ENCODE results near the gene ENOX1.

ENOX1 gene

DNA sequence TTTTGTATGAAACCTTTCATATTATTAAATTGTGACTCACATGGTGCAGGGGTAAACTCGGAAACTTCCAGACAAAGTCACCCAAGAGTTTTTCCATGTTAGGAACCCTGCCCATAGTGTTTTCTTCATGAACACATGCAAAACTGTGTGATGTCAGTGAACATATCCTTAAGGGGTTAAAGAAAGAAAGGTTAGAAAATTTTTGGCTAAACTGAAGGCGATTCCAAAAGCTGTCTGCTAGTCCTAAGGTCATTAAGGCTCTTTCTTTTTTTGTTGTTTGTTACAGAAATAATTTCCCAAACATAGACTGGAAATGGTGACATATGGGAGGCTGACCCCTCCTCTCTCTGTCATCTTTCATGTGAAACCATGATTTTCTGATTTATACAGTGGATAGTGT lies 491.5 kb downstream of the ENOX1 start:
- ChIA-PET CTCF (interaction anchor here (0.6 kb wide), 2 partner anchors 62 to 242 kb away, joined by 3 read pairs; no protein-coding TSS in a partner anchor), POLR2A (no interaction called here)
- Histone ChIP-seq H3K9me3 (ENCODE audit: control insufficient read depth, insufficient read depth, low read depth, low read length) (no peaks in the 10 kb centered on the region), H3K36me3 (ENCODE audit: control insufficient read depth in 2 of 2, insufficient read depth in 1 of 2, low read length in 2 of 2) (no peaks in the 10 kb centered on the region), H3K4me3 (ENCODE audit: low read depth, low read length) (no peak overlapping the region), H3K27ac (ENCODE audit: extremely low read depth, low read depth, low read length) (no peak overlapping the region), H3K4me1 (ENCODE audit: control insufficient read depth, insufficient read depth, low read length) (0 out of 2 replicates have a peak, but pooled peaks cover 6% of the 10 kb centered on the region)
- TF ChIP-seq ZNF433 (tag by site-specific recombination; IDR thresholded peaks at IDR 0.05; ENCODE audit: low read depth) = no peak
- TF ChIP-seq, protein P1, sequence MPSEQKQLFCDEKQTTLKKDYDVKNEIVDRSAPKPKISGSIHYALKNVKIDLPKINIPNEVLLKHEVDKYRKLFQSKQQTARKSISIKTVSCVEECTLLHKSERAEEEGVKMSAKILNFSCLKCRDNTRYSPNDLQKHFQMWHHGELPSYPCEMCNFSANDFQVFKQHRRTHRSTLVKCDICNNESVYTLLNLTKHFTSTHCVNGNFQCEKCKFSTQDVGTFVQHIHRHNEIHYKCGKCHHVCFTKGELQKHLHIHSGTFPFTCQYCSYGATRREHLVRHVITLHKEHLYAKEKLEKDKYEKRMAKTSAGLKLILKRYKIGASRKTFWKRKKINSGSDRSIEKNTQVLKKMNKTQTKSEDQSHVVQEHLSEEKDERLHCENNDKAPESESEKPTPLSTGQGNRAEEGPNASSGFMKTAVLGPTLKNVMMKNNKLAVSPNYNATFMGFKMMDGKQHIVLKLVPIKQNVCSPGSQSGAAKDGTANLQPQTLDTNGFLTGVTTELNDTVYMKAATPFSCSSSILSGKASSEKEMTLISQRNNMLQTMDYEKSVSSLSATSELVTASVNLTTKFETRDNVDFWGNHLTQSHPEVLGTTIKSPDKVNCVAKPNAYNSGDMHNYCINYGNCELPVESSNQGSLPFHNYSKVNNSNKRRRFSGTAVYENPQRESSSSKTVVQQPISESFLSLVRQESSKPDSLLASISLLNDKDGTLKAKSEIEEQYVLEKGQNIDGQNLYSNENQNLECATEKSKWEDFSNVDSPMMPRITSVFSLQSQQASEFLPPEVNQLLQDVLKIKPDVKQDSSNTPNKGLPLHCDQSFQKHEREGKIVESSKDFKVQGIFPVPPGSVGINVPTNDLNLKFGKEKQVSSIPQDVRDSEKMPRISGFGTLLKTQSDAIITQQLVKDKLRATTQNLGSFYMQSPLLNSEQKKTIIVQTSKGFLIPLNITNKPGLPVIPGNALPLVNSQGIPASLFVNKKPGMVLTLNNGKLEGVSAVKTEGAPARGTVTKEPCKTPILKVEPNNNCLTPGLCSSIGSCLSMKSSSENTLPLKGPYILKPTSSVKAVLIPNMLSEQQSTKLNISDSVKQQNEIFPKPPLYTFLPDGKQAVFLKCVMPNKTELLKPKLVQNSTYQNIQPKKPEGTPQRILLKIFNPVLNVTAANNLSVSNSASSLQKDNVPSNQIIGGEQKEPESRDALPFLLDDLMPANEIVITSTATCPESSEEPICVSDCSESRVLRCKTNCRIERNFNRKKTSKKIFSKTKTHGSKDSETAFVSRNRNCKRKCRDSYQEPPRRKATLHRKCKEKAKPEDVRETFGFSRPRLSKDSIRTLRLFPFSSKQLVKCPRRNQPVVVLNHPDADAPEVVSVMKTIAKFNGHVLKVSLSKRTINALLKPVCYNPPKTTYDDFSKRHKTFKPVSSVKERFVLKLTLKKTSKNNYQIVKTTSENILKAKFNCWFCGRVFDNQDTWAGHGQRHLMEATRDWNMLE (tag by site-specific recombination; conservative IDR thresholded peaks at IDR 0.05; ENCODE audit: low read depth) = no peak
- TF ChIP-seq ZNF791 (tag by site-specific recombination; IDR thresholded peaks at IDR 0.05) = no peak
- no peak for TF ChIP-seq ZNF146 (tag by site-specific recombination; IDR thresholded peaks at IDR 0.05)

DNA sequence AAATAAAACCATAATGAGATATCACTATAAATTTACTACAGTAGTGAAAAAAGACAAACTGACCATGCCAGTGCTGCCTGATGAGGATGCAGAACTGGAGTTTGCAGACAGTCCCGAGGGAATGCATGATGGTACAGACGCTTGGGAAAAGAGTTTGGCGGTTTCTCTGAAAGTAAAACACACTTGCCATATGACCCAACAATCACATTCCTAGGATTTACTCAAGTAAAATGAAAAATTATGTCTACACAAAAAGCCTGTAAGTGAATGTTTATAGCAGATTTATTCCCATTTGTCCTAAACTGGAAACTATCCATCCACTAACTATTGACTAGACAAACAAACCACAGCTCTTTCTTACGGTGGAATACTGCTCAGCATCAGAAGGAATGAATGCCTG lies 492.4 kb downstream of the ENOX1 start:
- POLR2A ChIA-PET = no interaction called here
- TF ChIP-seq SP7 (tag by site-specific recombination; IDR thresholded peaks at IDR 0.05) = no peak
- TF ChIP-seq MYNN (tag by site-specific recombination; IDR thresholded peaks at IDR 0.05; ENCODE audit: borderline replicate concordance) = no peak
- TF ChIP-seq ZBTB20 (tag by site-specific recombination; IDR thresholded peaks at IDR 0.05) = no peak
- TF ChIP-seq ZNF274 (IDR thresholded peaks at IDR 0.05; ENCODE audit: low read length) = no peak
- TF ChIP-seq ZNF274 (tag by site-specific recombination; IDR thresholded peaks at IDR 0.05; ENCODE audit: borderline replicate concordance) = no peak
- TF ChIP-seq ZNF433 (tag by site-specific recombination; IDR thresholded peaks at IDR 0.05; ENCODE audit: low read depth) = no peak
- no peak for TF ChIP-seq SCRT1 (tag by site-specific recombination; IDR thresholded peaks at IDR 0.05; ENCODE audit: borderline replicate concordance)
- TF ChIP-seq ZNF354C (tag by site-specific recombination; IDR thresholded peaks at IDR 0.05; ENCODE audit: borderline replicate concordance, low read depth) = no peak
- no peak for TF ChIP-seq ZNF138 (tag by site-specific recombination; IDR thresholded peaks at IDR 0.05; ENCODE audit: borderline replicate concordance)
- TF ChIP-seq ZNF843 (tag by site-specific recombination; IDR thresholded peaks at IDR 0.05) = no peak
- TF ChIP-seq GFI1B (tag by site-specific recombination; IDR thresholded peaks at IDR 0.05) = no peak
- Histone ChIP-seq H3K9me3 (ENCODE audit: control insufficient read depth, insufficient read depth, low read depth, low read length) (no peaks in the 10 kb centered on the region), H3K27ac (ENCODE audit: extremely low read depth, low read depth, low read length) (no peak overlapping the region), H3K4me3 (ENCODE audit: low read depth, low read length) (no peak overlapping the region), H3K36me3 (ENCODE audit: control insufficient read depth in 2 of 2, insufficient read depth in 1 of 2, low read length in 2 of 2) (no peaks in the 10 kb centered on the region), H3K4me1 (ENCODE audit: control insufficient read depth, insufficient read depth, low read length) (0 out of 2 replicates have a peak, but pooled peaks cover 6% of the 10 kb centered on the region)
- CTCF ChIA-PET = interaction anchor here (0.6 kb wide), 1 partner anchor 62 kb away, joined by 3 read pairs; no protein-coding TSS in a partner anchor

DNA sequence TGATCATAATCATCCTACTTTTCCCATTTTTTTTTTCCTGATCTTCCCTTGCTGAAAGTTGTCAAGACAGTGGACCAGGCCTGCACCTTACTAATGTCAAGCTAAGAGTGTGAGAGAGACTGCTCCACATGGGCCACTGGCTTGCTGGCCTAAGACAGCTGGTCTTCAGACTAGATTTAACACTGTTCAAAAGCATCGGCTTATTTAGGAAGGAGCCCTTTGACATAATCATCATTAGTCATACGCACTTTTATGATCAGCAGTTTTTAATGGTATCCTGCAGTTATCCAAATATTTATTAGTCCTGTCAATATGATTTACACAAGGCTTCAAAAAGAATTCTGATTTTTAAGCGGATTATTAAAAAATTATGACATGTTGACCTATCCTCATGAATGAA lies 492.8 kb downstream of the ENOX1 start:
- ChIA-PET CTCF (no interaction called here), POLR2A (no interaction called here)
- H3K9me3 ChIP-seq (ENCODE audit: control insufficient read depth, insufficient read depth, low read depth, low read length) = no peaks in the 10 kb centered on the region
- H3K4me1 ChIP-seq (ENCODE audit: control insufficient read depth, insufficient read depth, low read length) = 0 out of 2 replicates have a peak, but pooled peaks cover 6% of the 10 kb centered on the region
- no peak overlapping the region for H3K4me3 ChIP-seq (ENCODE audit: low read depth, low read length)
- H3K36me3 ChIP-seq (ENCODE audit: control insufficient read depth in 2 of 2, insufficient read depth in 1 of 2, low read length in 2 of 2) = no peaks in the 10 kb centered on the region
- H3K27ac ChIP-seq (ENCODE audit: extremely low read depth, low read depth, low read length) = no peak overlapping the region
- TF ChIP-seq, protein P2, sequence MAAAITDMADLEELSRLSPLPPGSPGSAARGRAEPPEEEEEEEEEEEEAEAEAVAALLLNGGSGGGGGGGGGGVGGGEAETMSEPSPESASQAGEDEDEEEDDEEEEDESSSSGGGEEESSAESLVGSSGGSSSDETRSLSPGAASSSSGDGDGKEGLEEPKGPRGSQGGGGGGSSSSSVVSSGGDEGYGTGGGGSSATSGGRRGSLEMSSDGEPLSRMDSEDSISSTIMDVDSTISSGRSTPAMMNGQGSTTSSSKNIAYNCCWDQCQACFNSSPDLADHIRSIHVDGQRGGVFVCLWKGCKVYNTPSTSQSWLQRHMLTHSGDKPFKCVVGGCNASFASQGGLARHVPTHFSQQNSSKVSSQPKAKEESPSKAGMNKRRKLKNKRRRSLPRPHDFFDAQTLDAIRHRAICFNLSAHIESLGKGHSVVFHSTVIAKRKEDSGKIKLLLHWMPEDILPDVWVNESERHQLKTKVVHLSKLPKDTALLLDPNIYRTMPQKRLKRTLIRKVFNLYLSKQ (tag by site-specific recombination; IDR thresholded peaks at IDR 0.05; ENCODE audit: borderline replicate concordance) = no peak
- TF ChIP-seq ZNF174 (tag by site-specific recombination; IDR thresholded peaks at IDR 0.05) (no peak), ZNF239 (tag by site-specific recombination; IDR thresholded peaks at IDR 0.05) (no peak), ZNF391 (tag by site-specific recombination; IDR thresholded peaks at IDR 0.05; ENCODE audit: borderline replicate concordance, low read depth) (no peak), REPIN1 (tag by site-specific recombination; IDR thresholded peaks at IDR 0.05; ENCODE audit: low read depth) (no peak), ZBTB1 (tag by site-specific recombination; IDR thresholded peaks at IDR 0.05) (no peak), ZNF837 (tag by site-specific recombination; IDR thresholded peaks at IDR 0.05) (no peak), ZBTB17 (tag by site-specific recombination; IDR thresholded peaks at IDR 0.05) (no peak), ZNF112 (tag by site-specific recombination; IDR thresholded peaks at IDR 0.05) (no peak), ZSCAN23 (tag by site-specific recombination; IDR thresholded peaks at IDR 0.05) (no peak)
- TF ChIP-seq, protein P3, sequence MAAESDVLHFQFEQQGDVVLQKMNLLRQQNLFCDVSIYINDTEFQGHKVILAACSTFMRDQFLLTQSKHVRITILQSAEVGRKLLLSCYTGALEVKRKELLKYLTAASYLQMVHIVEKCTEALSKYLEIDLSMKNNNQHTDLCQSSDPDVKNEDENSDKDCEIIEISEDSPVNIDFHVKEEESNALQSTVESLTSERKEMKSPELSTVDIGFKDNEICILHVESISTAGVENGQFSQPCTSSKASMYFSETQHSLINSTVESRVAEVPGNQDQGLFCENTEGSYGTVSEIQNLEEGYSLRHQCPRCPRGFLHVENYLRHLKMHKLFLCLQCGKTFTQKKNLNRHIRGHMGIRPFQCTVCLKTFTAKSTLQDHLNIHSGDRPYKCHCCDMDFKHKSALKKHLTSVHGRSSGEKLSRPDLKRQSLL (tag by site-specific recombination; IDR thresholded peaks at IDR 0.05) = no peak

All from HEK293 (cell line).